BE2C (cell line): ENCODE measurements around the gene GALNT4.

Experiments used
- DNase-seq: peaks from one replicate; pipeline ENCODE4 v3.0.0-alpha.2; 2020
- H3K27me3 ChIP-seq: fragments of 250-450 bp; sonication (Bioruptor Pico); 2 replicates; pipeline ENCODE4 v1.5.1; 2020; ENCODE audit warnings: mild to moderate bottlenecking
- H3K36me3 ChIP-seq: fragments of 250-450 bp; sonication (Bioruptor Pico); 2 replicates; pipeline ENCODE4 v1.5.1; 2020; ENCODE audit warnings: mild to moderate bottlenecking
- H3K4me1 ChIP-seq: fragments of 250-450 bp; sonication (Bioruptor Pico); 2 replicates; pipeline ENCODE4 v1.5.1; 2020
- H3K4me3 ChIP-seq: 2 replicates; pipeline ENCODE4 v1.5.1; 2011; ENCODE audit warnings: low read depth, low read length
- H3K9me3 ChIP-seq: fragments of 250-450 bp; sonication (Bioruptor Pico); 2 replicates; pipeline ENCODE4 v1.5.1; 2020
- CTCF ChIP-seq: IDR thresholded peaks from 2 replicates; pipeline ENCODE4 v1.5.1; 2012; ENCODE audit warnings: mild to moderate bottlenecking, low read depth, low read length

Gene GALNT4

GRCh38 chr12:89566615-89567014 is 42.0 kb upstream of the GALNT4 start:
- Histone ChIP-seq H3K9me3 (no peaks in the 10 kb centered on the region), H3K4me3 (no peak overlapping the region), H3K4me1 (peaks cover 6% of the 10 kb centered on the region; the same call in 1 of the 2 replicates), H3K27me3 (no peaks in the 10 kb centered on the region), H3K36me3 (no peaks in the 10 kb centered on the region)
- no peak for TF ChIP-seq CTCF
- peak; percentile 10 for DNase-seq

- H3K36me3 ChIP-seq = no peaks in the 10 kb centered on the region
- no peak for TF ChIP-seq CTCF
- no peaks in the 10 kb centered on the region for H3K27me3 ChIP-seq
- H3K4me3 ChIP-seq = no peak overlapping the region
- no peaks in the 10 kb centered on the region for H3K9me3 ChIP-seq
- peaks cover 6% of the 10 kb centered on the region; the same call in 1 of the 2 replicates for H3K4me1 ChIP-seq
- DNase-seq = no peak
These were observed 40.4 kb upstream of the GALNT4 start for GRCh38 chr12:89565002-89565401.

GRCh38 chr12:89559753-89560152 is 35.2 kb upstream of the GALNT4 start:
- no peaks in the 10 kb centered on the region for H3K27me3 ChIP-seq
- DNase-seq = no peak
- H3K4me3 ChIP-seq = no peak overlapping the region
- H3K36me3 ChIP-seq = no peaks in the 10 kb centered on the region
- no peaks in the 10 kb centered on the region for H3K9me3 ChIP-seq
- H3K4me1 ChIP-seq = no peaks in the 10 kb centered on the region; the same call in 1 of the 2 replicates
- no peak for TF ChIP-seq CTCF

GRCh38 chr12:89556976-89557375 is 32.4 kb upstream of the GALNT4 start:
- no peaks in the 10 kb centered on the region for H3K27me3 ChIP-seq
- no peak for TF ChIP-seq CTCF
- no peaks in the 10 kb centered on the region; the same call in 1 of the 2 replicates for H3K4me1 ChIP-seq
- H3K9me3 ChIP-seq = no peaks in the 10 kb centered on the region
- no peaks in the 10 kb centered on the region for H3K36me3 ChIP-seq
- H3K4me3 ChIP-seq = no peak overlapping the region
- DNase-seq = no peak

- Histone ChIP-seq H3K36me3 (no peaks in the 10 kb centered on the region), H3K27me3 (no peaks in the 10 kb centered on the region), H3K9me3 (no peaks in the 10 kb centered on the region), H3K4me3 (no peak overlapping the region), H3K4me1 (no peaks in the 10 kb centered on the region; the same call in 1 of the 2 replicates)
- no peak for DNase-seq
- TF ChIP-seq CTCF = no peak
These were observed 27.8 kb upstream of the GALNT4 start for GRCh38 chr12:89552376-89552775.

- no peak for TF ChIP-seq CTCF
- Histone ChIP-seq H3K27me3 (no peaks in the 10 kb centered on the region), H3K9me3 (no peaks in the 10 kb centered on the region), H3K36me3 (no peaks in the 10 kb centered on the region), H3K4me3 (no peak overlapping the region), H3K4me1 (no peaks in the 10 kb centered on the region; the same call in 1 of the 2 replicates)
- DNase-seq = no peak
These were observed 27.2 kb upstream of the GALNT4 start for GRCh38 chr12:89551747-89552146.
